ENCODE measurements around the gene CLCA2. TPM values are rescaled to one million over a fixed set of nuclear protein-coding genes. Genes with fewer than 3 reads are reported as not detected.

CLCA2 gene
- total and polyA plus RNA-seq, 4 donors = not detected

GRCh38 chr1:86387916-86388627 is 35.9 kb upstream of the CLCA2 start (continued):
- no peak for TF ChIP-seq RAD21 (IDR thresholded peaks at IDR 0.05)

GRCh38 chr1:86388777-86389176 is 35.2 kb upstream of the CLCA2 start:
- Histone ChIP-seq H3K27me3 (ENCODE audit: control insufficient read depth in 4 of 4, insufficient read depth in 4 of 4, low read length in 3 of 4) (no peaks in the 10 kb centered on the region), H3K9ac (ENCODE audit: low read depth in 1 of 2, low read length in 2 of 2) (no peak overlapping the region), H3K9me3 (ENCODE audit: control insufficient read depth in 4 of 4, low read length in 3 of 4) (no peaks in the 10 kb centered on the region), H3K36me3 (ENCODE audit: control insufficient read depth in 4 of 4, insufficient read depth in 3 of 4, low read depth in 1 of 4, low read length in 3 of 4) (no peaks in the 10 kb centered on the region), H3K4me3 (ENCODE audit: low read depth in 1 of 3, low read length in 3 of 3) (no peak overlapping the region), H3K27ac (ENCODE audit: low read depth in 1 of 2, low read length in 2 of 2) (no peak overlapping the region), H3K4me1 (ENCODE audit: control insufficient read depth in 4 of 4, insufficient read depth in 4 of 4, low read length in 3 of 4) (peaks cover 0 to 2% (median under 1%) of the 10 kb centered on the region in 4 donors)
- no peak for TF ChIP-seq CTCF (IDR thresholded peaks at IDR 0.05; ENCODE audit: low read depth, low read length, missing input control)
- TF ChIP-seq TAF1 (conservative IDR thresholded peaks at IDR 0.05) = no peak
- TF ChIP-seq MAX (IDR thresholded peaks at IDR 0.05) = no peak
- TF ChIP-seq REST (IDR thresholded peaks at IDR 0.05) = no peak
- no peak for TF ChIP-seq RAD21 (IDR thresholded peaks at IDR 0.05)
- TF ChIP-seq HNF4A (conservative IDR thresholded peaks at IDR 0.05) = no peak
- TF ChIP-seq ZBTB33 (IDR thresholded peaks at IDR 0.05) = no peak
- no peak for TF ChIP-seq NR2F2 (IDR thresholded peaks at IDR 0.05)
- TF ChIP-seq FOXA1 (IDR thresholded peaks at IDR 0.05) = no peak
- no peak for TF ChIP-seq EGR1 (IDR thresholded peaks at IDR 0.05; ENCODE audit: low read depth in 2 of 2)
- no peak for TF ChIP-seq HNF4G (IDR thresholded peaks at IDR 0.05)
- no peak for DNase-seq (ENCODE audit: low spot score)

- no peak overlapping the region for H3K27ac ChIP-seq (ENCODE audit: low read depth in 1 of 2, low read length in 2 of 2)
- H3K4me3 ChIP-seq (ENCODE audit: low read depth in 1 of 3, low read length in 3 of 3) = no peak overlapping the region
- H3K4me1 ChIP-seq (ENCODE audit: control insufficient read depth in 4 of 4, insufficient read depth in 4 of 4, low read length in 3 of 4) = no peaks in the 10 kb centered on the region
- no peaks in the 10 kb centered on the region for H3K9me3 ChIP-seq (ENCODE audit: control insufficient read depth in 4 of 4, low read length in 3 of 4)
- H3K9ac ChIP-seq (ENCODE audit: low read depth in 1 of 2, low read length in 2 of 2) = no peak overlapping the region
- TF ChIP-seq TAF1 (conservative IDR thresholded peaks at IDR 0.05) (no peak), SP1 (IDR thresholded peaks at IDR 0.05) (no peak), RXRA (IDR thresholded peaks at IDR 0.05) (no peak), MAX (IDR thresholded peaks at IDR 0.05) (no peak), YY1 (IDR thresholded peaks at IDR 0.05) (no peak), REST (IDR thresholded peaks at IDR 0.05) (no peak), GABPA (IDR thresholded peaks at IDR 0.05 in 1 of 2, conservative IDR thresholded peaks at IDR 0.05 in 1 of 2) (no peak), CTCF (IDR thresholded peaks at IDR 0.05; ENCODE audit: low read depth, low read length, missing input control) (no peak), HNF4A (conservative IDR thresholded peaks at IDR 0.05) (no peak)
- H3K36me3 ChIP-seq (ENCODE audit: control insufficient read depth in 4 of 4, insufficient read depth in 3 of 4, low read depth in 1 of 4, low read length in 3 of 4) = no peaks in the 10 kb centered on the region
- DNase-seq (ENCODE audit: low spot score) = no peak
- no peaks in the 10 kb centered on the region for H3K27me3 ChIP-seq (ENCODE audit: control insufficient read depth in 4 of 4, insufficient read depth in 4 of 4, low read length in 3 of 4)
These were observed 34.7 kb upstream of the CLCA2 start for GRCh38 chr1:86389307-86389706.

All from liver (tissue), 9 donors.